ENCODE measurements around the gene ZDHHC21.

DNA sequence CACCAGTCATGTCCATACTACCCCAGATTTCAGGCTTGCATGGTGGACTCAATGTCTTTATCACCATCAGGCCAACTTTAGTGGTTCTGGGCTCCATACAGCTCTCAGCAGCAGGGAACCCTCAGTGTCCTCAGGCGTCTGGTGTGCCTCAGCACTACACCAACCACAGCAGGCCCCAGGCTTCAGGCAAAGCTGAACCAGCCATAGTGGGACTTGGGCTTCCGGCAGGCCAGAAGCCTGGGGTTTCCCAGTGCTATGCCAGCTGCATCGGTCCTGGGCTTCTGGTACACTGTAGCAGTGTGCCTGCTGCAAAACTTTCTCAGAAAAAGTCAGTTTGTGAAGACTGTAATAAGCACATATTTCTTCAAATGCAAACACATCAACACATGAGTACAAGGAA lies 11.0 kb upstream of the ZDHHC21 start:
- TF ChIP-seq EP300 (IDR thresholded peaks at IDR 0.05; ENCODE audit: borderline replicate concordance) = no peak
- no peak for TF ChIP-seq YY1 (IDR thresholded peaks at IDR 0.05; ENCODE audit: low read depth)
- TF ChIP-seq, protein P1, sequence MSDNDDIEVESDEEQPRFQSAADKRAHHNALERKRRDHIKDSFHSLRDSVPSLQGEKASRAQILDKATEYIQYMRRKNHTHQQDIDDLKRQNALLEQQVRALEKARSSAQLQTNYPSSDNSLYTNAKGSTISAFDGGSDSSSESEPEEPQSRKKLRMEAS (IDR thresholded peaks at IDR 0.05) = no peak
- no peak for TF ChIP-seq FOXM1 (IDR thresholded peaks at IDR 0.05; ENCODE audit: borderline replicate concordance, low read depth)
- no peak for TF ChIP-seq CEBPB (IDR thresholded peaks at IDR 0.05)
- TF ChIP-seq, protein P2, sequence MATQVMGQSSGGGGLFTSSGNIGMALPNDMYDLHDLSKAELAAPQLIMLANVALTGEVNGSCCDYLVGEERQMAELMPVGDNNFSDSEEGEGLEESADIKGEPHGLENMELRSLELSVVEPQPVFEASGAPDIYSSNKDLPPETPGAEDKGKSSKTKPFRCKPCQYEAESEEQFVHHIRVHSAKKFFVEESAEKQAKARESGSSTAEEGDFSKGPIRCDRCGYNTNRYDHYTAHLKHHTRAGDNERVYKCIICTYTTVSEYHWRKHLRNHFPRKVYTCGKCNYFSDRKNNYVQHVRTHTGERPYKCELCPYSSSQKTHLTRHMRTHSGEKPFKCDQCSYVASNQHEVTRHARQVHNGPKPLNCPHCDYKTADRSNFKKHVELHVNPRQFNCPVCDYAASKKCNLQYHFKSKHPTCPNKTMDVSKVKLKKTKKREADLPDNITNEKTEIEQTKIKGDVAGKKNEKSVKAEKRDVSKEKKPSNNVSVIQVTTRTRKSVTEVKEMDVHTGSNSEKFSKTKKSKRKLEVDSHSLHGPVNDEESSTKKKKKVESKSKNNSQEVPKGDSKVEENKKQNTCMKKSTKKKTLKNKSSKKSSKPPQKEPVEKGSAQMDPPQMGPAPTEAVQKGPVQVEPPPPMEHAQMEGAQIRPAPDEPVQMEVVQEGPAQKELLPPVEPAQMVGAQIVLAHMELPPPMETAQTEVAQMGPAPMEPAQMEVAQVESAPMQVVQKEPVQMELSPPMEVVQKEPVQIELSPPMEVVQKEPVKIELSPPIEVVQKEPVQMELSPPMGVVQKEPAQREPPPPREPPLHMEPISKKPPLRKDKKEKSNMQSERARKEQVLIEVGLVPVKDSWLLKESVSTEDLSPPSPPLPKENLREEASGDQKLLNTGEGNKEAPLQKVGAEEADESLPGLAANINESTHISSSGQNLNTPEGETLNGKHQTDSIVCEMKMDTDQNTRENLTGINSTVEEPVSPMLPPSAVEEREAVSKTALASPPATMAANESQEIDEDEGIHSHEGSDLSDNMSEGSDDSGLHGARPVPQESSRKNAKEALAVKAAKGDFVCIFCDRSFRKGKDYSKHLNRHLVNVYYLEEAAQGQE (IDR thresholded peaks at IDR 0.05; ENCODE audit: low read depth) = no peak
- TF ChIP-seq, protein P3, sequence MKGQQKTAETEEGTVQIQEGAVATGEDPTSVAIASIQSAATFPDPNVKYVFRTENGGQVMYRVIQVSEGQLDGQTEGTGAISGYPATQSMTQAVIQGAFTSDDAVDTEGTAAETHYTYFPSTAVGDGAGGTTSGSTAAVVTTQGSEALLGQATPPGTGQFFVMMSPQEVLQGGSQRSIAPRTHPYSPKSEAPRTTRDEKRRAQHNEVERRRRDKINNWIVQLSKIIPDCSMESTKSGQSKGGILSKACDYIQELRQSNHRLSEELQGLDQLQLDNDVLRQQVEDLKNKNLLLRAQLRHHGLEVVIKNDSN (IDR thresholded peaks at IDR 0.05) = no peak
- TF ChIP-seq CREB1 (IDR thresholded peaks at IDR 0.05; ENCODE audit: low read depth) = no peak
- no peak for TF ChIP-seq TAF1 (IDR thresholded peaks at IDR 0.05; ENCODE audit: low read depth)
- no peak for TF ChIP-seq ZBTB7A (IDR thresholded peaks at IDR 0.05; ENCODE audit: low read depth)
- no peak for TF ChIP-seq TCF12 (IDR thresholded peaks at IDR 0.05; ENCODE audit: low read depth)

All from Ishikawa (cell line).